HepG2 (cell line): ENCODE data around the gene CAP2. TPM values are rescaled to one million over a fixed set of nuclear protein-coding genes. Genes with fewer than 3 reads are reported as not detected.

ENCODE experiments used
- ATAC-seq: fragments of 200-7000 bp; cut with Tn5 transposase; 3 replicates; pipeline ENCODE4 v1.9.1; 2020; ENCODE audit warnings: mild to moderate bottlenecking, moderate library complexity
- Bru-seq: library from RNA; stranded (reverse); fragments of 400-500 nt; gene quantifications from one replicate; lab custom pipeline; 2021; lab: Mats Ljungman, UMichigan
- BruChase-seq, 2 experiments: library from RNA; stranded (reverse); fragments of 400-500 nt; gene quantifications; one replicate each; lab custom pipeline; 2021; lab: Mats Ljungman, UMichigan
- BruUV-seq: library from RNA; stranded (reverse); fragments of 400-500 nt; replicated peaks from 2 replicates; lab custom pipeline; 2021; lab: Mats Ljungman, UMichigan
- CTCF ChIA-PET: fragments of 300-600 bp; formaldehyde crosslinking; extraction: SDS; loops from one replicate; lab custom pipeline; 2021; ENCODE audit warnings: low total read pairs, inconsistent platforms, low intra/inter-chr PET ratio; lab: Yijun Ruan, JAX
- POLR2A ChIA-PET: fragments of 350-600 bp; sonication (Branson Sonifier 250); formaldehyde crosslinking; loops from one replicate; lab custom pipeline; 2020; ENCODE audit warnings: antibody characterized with exemption, inconsistent platforms; lab: Yijun Ruan, JAX
- DNase-seq: peaks from one replicate; pipeline ENCODE4 v3.0.0-alpha.2; 2015; ENCODE audit warnings: low spot score
- FAIRE-seq: peaks from 3 replicates; lab custom pipeline; 2011; peaks lifted over from hg19 to GRCh38; lab: Jason Lieb, UNC
- H2AFZ ChIP-seq: one replicate; pipeline ENCODE4 v1.6.1; 2011; ENCODE audit warnings: low read length, inconsistent platforms
- H3K27ac ChIP-seq: fragments of 300-600 bp; 3 replicates; pipeline ENCODE4 v1.8.0; 2011; ENCODE audit warnings: mixed run types, mild to moderate bottlenecking, mixed read lengths, low read length, inconsistent platforms; ENCODE audit not compliant: insufficient read depth; ENCODE audit errors: extremely low read length
- H3K27me3 ChIP-seq, 2 experiments: fragments of 200-600 bp in 1 of 2; 2 replicates in 1 of 2; 3 replicates in 1 of 2; pipeline versions ENCODE4 v1.6.0 to v1.8.0; 2011; ENCODE audit warnings: low read length in 2 of 2, mild to moderate bottlenecking in 2 of 2, moderate library complexity in 2 of 2, inconsistent platforms in 1 of 2; ENCODE audit not compliant: insufficient read depth in 2 of 2, control insufficient read depth in 1 of 2
- H3K36me3 ChIP-seq, 2 experiments: fragments of 200-600 bp in 1 of 2; replicated peaks in 1 of 2; 2 replicates in 1 of 2; 3 replicates in 1 of 2; pipeline versions ENCODE4 v1.5.1 to v1.8.0; 2011; ENCODE audit warnings: low read length in 2 of 2, inconsistent platforms in 1 of 2; ENCODE audit not compliant: insufficient read depth in 2 of 2, control insufficient read depth in 1 of 2
- H3K4me1 ChIP-seq: 2 replicates; pipeline ENCODE4 v1.5.1; 2012; ENCODE audit warnings: low read length, inconsistent platforms; ENCODE audit not compliant: insufficient read depth
- H3K4me2 ChIP-seq: 2 replicates; pipeline ENCODE4 v1.6.0; 2011; ENCODE audit warnings: low read depth, low read length, inconsistent platforms
- H3K4me3 ChIP-seq, 3 experiments: fragments of 200-600 bp in 1 of 3; sonication (generic), shearing (Covaris generic) in 1 of 3; replicated peaks in 1 of 3; 2 replicates each; pipeline ENCODE4 v1.5.1; 2011 to 2016; ENCODE audit warnings: low read length in 3 of 3, inconsistent platforms in 2 of 3, low read depth in 2 of 3, mild to moderate bottlenecking in 2 of 3, control low read depth in 1 of 3, mixed read lengths in 1 of 3; ENCODE audit not compliant: insufficient read depth in 1 of 3
- H3K79me2 ChIP-seq: one replicate; pipeline ENCODE4 v1.6.1; 2011; ENCODE audit warnings: low read length, inconsistent platforms; ENCODE audit not compliant: insufficient read depth
- H3K9ac ChIP-seq: 2 replicates; pipeline ENCODE4 v1.6.0; 2011; ENCODE audit warnings: mild to moderate bottlenecking, low read depth, low read length, inconsistent platforms; ENCODE audit not compliant: insufficient read depth
- H3K9me3 ChIP-seq: 2 replicates; pipeline ENCODE4 v1.5.1; 2012; ENCODE audit warnings: mild to moderate bottlenecking, low read length
- H4K20me1 ChIP-seq: 2 replicates; pipeline ENCODE4 v1.6.0; 2011; ENCODE audit warnings: inconsistent platforms, mild to moderate bottlenecking, low read length, moderate library complexity; ENCODE audit not compliant: insufficient read depth
- ARNT ChIP-seq: fragments of 450-650 bp; IDR thresholded peaks from 2 replicates; pipeline ENCODE4 v1.6.1; 2017
- ATF4 ChIP-seq, 2 experiments: fragments of 450-650 bp in 1 of 2; sonication (generic) in 1 of 2; formaldehyde crosslinking; IDR thresholded peaks; 2 replicates each; pipeline versions ENCODE4 v1.5.0 to v1.8.0; 2020 to 2022; ENCODE audit warnings: mild to moderate bottlenecking in 1 of 2, missing genetic modification reagents in 1 of 2
- FOSL1 ChIP-seq: sonication (generic); formaldehyde crosslinking; IDR thresholded peaks from 2 replicates; pipeline ENCODE4 v1.9.0; 2021; ENCODE audit warnings: missing genetic modification reagents, borderline replicate concordance
- GLI4 ChIP-seq: sonication (generic); formaldehyde crosslinking; IDR thresholded peaks from 2 replicates; pipeline ENCODE4 v1.5.1; 2020; ENCODE audit warnings: missing genetic modification reagents, mild to moderate bottlenecking, moderate library complexity, borderline replicate concordance
- HNRNPK ChIP-seq: fragments of 200-400 bp; formaldehyde crosslinking; IDR thresholded peaks from 2 replicates; pipeline ENCODE4 v1.6.1; 2018; ENCODE audit warnings: low read length, low read depth, moderate library complexity, mild to moderate bottlenecking; ENCODE audit not compliant: poor library complexity, severe bottlenecking
- PAXIP1 ChIP-seq: sonication (generic); formaldehyde crosslinking; conservative IDR thresholded peaks from 2 replicates; pipeline ENCODE4 v1.4.0; 2020; ENCODE audit warnings: mild to moderate bottlenecking, missing genetic modification reagents, moderate library complexity
- SAP130 ChIP-seq: IDR thresholded peaks from 2 replicates; pipeline ENCODE4 v1.6.1; 2016; ENCODE audit warnings: low read depth
- ZNF33B ChIP-seq: sonication (generic); formaldehyde crosslinking; IDR thresholded peaks from 2 replicates; pipeline ENCODE4 v1.5.1; 2020; ENCODE audit warnings: mild to moderate bottlenecking, missing genetic modification reagents
- WGBS: methylation state at CpG from one replicate; pipeline ENCODE4 v1.1.6; 2017; ENCODE audit warnings: low lambda C conversion rate; 5-methylcytosine and 5-hydroxymethylcytosine counted together
- in situ Hi-C: cut with HindIII; loops from 2 replicates; pipeline ENCODE4 v1.10.0; 2017; ENCODE audit warnings: low pct_unique_long_range_greater_than_20kb; ENCODE audit not compliant: extremely low pct_ligation_motif_present
- intact Hi-C: fragments of 100-400 bp; cut with micrococcal nuclease; formaldehyde crosslinking; loops from one replicate; pipeline ENCODE4 v1.10.0; 2022; ENCODE audit not compliant: unreplicated experiment
- long read RNA-seq, 2 experiments: library from RNA in 1 of 2; library from polyadenylated mRNA in 1 of 2; stranded (forward) in 1 of 2; unstranded in 1 of 2; transcript quantifications; one replicate each; pipeline ENCODE4 v2.0.0, GENCODE V29; 2019 to 2022
- polyA minus RNA-seq, 3 experiments: library from RNA; depleted of rRNA, polyadenylated mRNA; stranded (reverse); fragments of >200 nt; gene quantifications; 2 replicates each; pipeline ENCODE4 v1.2.3, GENCODE V29; 2011; ENCODE audit warnings: low replicate concordance in 1 of 3
- polyA plus RNA-seq, 8 experiments: library from polyadenylated mRNA; depleted of rRNA in 3 of 8; stranded (reverse) in 7 of 8; unstranded in 1 of 8; fragments of >200 nt; fragmentation: Illumina TruSeq in 4 of 8; extraction: Trizol in 4 of 8; gene quantifications; 2 replicates each; pipeline versions ENCODE4 v1.2.1 to v1.2.3, GENCODE V29; 2011 to 2016; ENCODE audit warnings: low read depth in 4 of 8, missing spikeins in 1 of 8, mixed read lengths in 1 of 8; ENCODE audit not compliant: insufficient read depth in 1 of 8
- total RNA-seq, 5 experiments: library from RNA; depleted of rRNA; stranded (reverse); fragments of >200 nt; fragmentation: Illumina TruSeq; extraction: Trizol; gene quantifications; 2 replicates each; pipeline ENCODE4 v1.2.3, GENCODE V29; 2016; ENCODE audit warnings: low read depth in 1 of 5

The CAP2 gene
- 7.9 and 8.8 TPM in 2 replicates for total RNA-seq (2016; rRNA removed; fragmentation: Illumina TruSeq; extraction: Trizol)
- 1.9 TPM in 2 replicates for total RNA-seq (2016; cell fraction: cytosol; rRNA removed; fragmentation: Illumina TruSeq; extraction: Trizol; ENCODE audit: low read depth)
- total RNA-seq (2016; cell fraction: insoluble cytoplasmic fraction; rRNA removed; fragmentation: Illumina TruSeq; extraction: Trizol) = 6.6 and 7.6 TPM in 2 replicates
- 3.4 and 4.3 TPM in 2 replicates for total RNA-seq (2016; cell fraction: membrane; rRNA removed; fragmentation: Illumina TruSeq; extraction: Trizol)
- 6.9 and 9.0 TPM in 2 replicates for total RNA-seq (2016; cell fraction: nucleus; rRNA removed; fragmentation: Illumina TruSeq; extraction: Trizol)
- polyA plus RNA-seq (2011; rRNA removed) = 35.7 and 53.1 TPM in 2 replicates
- 24.4 and 25.6 TPM in 2 replicates for polyA plus RNA-seq (2011; cell fraction: cytosol; rRNA removed)
- polyA plus RNA-seq (2011; cell fraction: nucleus; rRNA removed) = 50.2 and 52.1 TPM in 2 replicates
- 29.4 and 36.2 TPM in 2 replicates for polyA plus RNA-seq (2012)
- 0.93 and 1.5 TPM in 2 replicates for polyA plus RNA-seq (2016; cell fraction: cytosol; fragmentation: Illumina TruSeq; extraction: Trizol; ENCODE audit: low read depth)
- polyA plus RNA-seq (2016; cell fraction: insoluble cytoplasmic fraction; fragmentation: Illumina TruSeq; extraction: Trizol; ENCODE audit: low read depth) = 11.5 and 12.1 TPM in 2 replicates
- polyA plus RNA-seq (2016; cell fraction: membrane; fragmentation: Illumina TruSeq; extraction: Trizol; ENCODE audit: low read depth) = 2.0 and 2.6 TPM in 2 replicates
- 17.9 and 19.7 TPM in 2 replicates for polyA plus RNA-seq (2016; cell fraction: nucleus; fragmentation: Illumina TruSeq; extraction: Trizol; ENCODE audit: insufficient read depth, low read depth)
- 15.5 and 33.6 TPM in 2 replicates for polyA minus RNA-seq (2011; rRNA and poly(A)+ RNA removed; ENCODE audit: low replicate concordance)
- 26.6 and 28.9 TPM in 2 replicates for polyA minus RNA-seq (2011; cell fraction: cytosol; rRNA and poly(A)+ RNA removed)
- polyA minus RNA-seq (2011; cell fraction: nucleus; rRNA and poly(A)+ RNA removed) = 42.9 and 47.0 TPM in 2 replicates
- percentile 74 among the genes with signal in this experiment for Bru-seq, nascent RNA
- BruChase-seq, experiment 1, labeled RNA remaining after a 6-hour chase = percentile 68 among the genes with signal in this experiment
- percentile 70 among the genes with signal in this experiment for BruChase-seq, experiment 2, labeled RNA remaining after a 2-hour chase
- long read RNA-seq, experiment 1, partial matches to known transcripts = 0 of 5 reads
- long read RNA-seq, experiment 1, other reads (novel, unspliced or antisense) = 0 of 5 reads
- long read RNA-seq, experiment 2, partial matches to known transcripts = 4 of 26 reads
- long read RNA-seq, experiment 2, other reads (novel, unspliced or antisense) = 20 of 26 reads

- peak; percentile 92 for ATAC-seq
- BruUV-seq = TSS peak; percentile 95
- CTCF ChIA-PET = no interaction called here
- peak within 1 kb of the TSS; percentile 55 for H3K27ac ChIP-seq
- peak within 1 kb of the TSS; percentile 82 for H2AFZ ChIP-seq
- H3K36me3 ChIP-seq = no peaks in the 10 kb centered on the region
- intact Hi-C loops (loop anchor here (2.0 kb wide), 1 partner anchor 38 kb away; no protein-coding TSS in a partner anchor), in situ Hi-C loops (no loop called here)
- H3K9ac ChIP-seq = peak within 1 kb of the TSS; percentile 81
- no peaks in the 10 kb centered on the region for H3K9me3 ChIP-seq
- no peak for FAIRE-seq
- peak within 1 kb of the TSS; percentile 86 to 89 (median 86) for H3K4me3 ChIP-seq
- peak within 1 kb of the TSS; percentile 96 for H3K4me2 ChIP-seq
- peak; percentile 65 for DNase-seq
- H3K4me1 ChIP-seq = peaks cover 43% of the 10 kb centered on the region
- 2% methylated on average over 17 of the region's 42 CpGs for WGBS
- peaks cover 21% of the 10 kb centered on the region for H3K79me2 ChIP-seq
- peaks cover 0 to 6% of the 10 kb centered on the region in 2 experiments; a peak in 1 of 5 replicates for H3K27me3 ChIP-seq
- POLR2A ChIA-PET = interaction anchor here (0.7 to 3.0 kb wide), 12 partner anchors 9 to 184 kb away, joined by 3 to 33 read pairs (median 3); no protein-coding TSS in a partner anchor
- H4K20me1 ChIP-seq = no peaks in the 10 kb centered on the region
- TF ChIP-seq ZNF33B = peak; percentile 83; the same call in 1 of the 2 replicates
- TF ChIP-seq GLI4 (CRISPR knock-in tag) = peak; percentile 86; the same call in 1 of the 2 replicates
- TF ChIP-seq HNRNPK = peak; percentile 12
- 0 out of 2 replicates have a peak, but pooled peaks have one; percentile 16 for TF ChIP-seq PAXIP1 (CRISPR knock-in tag)
- 0 out of 2 replicates have a peak, but pooled peaks have one; percentile 22 for TF ChIP-seq ARNT
- peak; percentile 89 for TF ChIP-seq SAP130
- no peak for TF ChIP-seq FOSL1 (CRISPR knock-in tag)
- peak in 1 of 2 experiments; percentile 75; a peak in 1 of 4 replicates for TF ChIP-seq ATF4 (CRISPR knock-in tag; IDR thresholded peaks at IDR 0.05)
These were observed at the start of gene CAP2 for GRCh38 chr6:17392978-17393891. Gene CAP2 (plus strand): TSS chr6:17393595. CDS start chr6:17421556, 27,961 bp downstream.
